ENCODE data around the gene EHD4. TPM values are rescaled to one million over a fixed set of nuclear protein-coding genes. Genes with fewer than 3 reads are reported as not detected.

The EHD4 gene
- total and polyA plus RNA-seq, 2 donors (not counting 3 experiments of a cell fraction or from before 2014, with no cell fraction given): 96.7 to 128 TPM

GRCh38 chr15:41901431-41901830 is 70.9 kb downstream of the EHD4 start:
- peaks cover 29 to 44% of the 10 kb centered on the region in 2 experiments for H3K36me3 ChIP-seq (ENCODE audit: control insufficient read depth in 2 of 2, extremely low read depth in 1 of 2, insufficient read depth in 2 of 2, low read length in 2 of 2)
- no TSS peak for BruUV-seq (replicated peaks)
- no peaks in the 10 kb centered on the region for H4K20me1 ChIP-seq (replicated peaks; ENCODE audit: control insufficient read depth, extremely low read depth, insufficient read depth, low read length)
- peaks cover 33% of the 10 kb centered on the region for H3K79me2 ChIP-seq (ENCODE audit: control insufficient read depth, insufficient read depth, low read length)
- no peak overlapping the region for H3K4me3 ChIP-seq (replicated peaks in 1 of 3; ENCODE audit: insufficient read depth in 1 of 3, low read depth in 1 of 3, low read length in 3 of 3)
- no peak for DNase-seq (ENCODE audit: low read depth, low spot score)
- H3K4me2 ChIP-seq (ENCODE audit: insufficient read depth, low read length): no peak overlapping the region
- H3K27ac ChIP-seq (ENCODE audit: insufficient read depth, low read depth, low read length): no peak overlapping the region
- no peaks in the 10 kb centered on the region for H3K27me3 ChIP-seq (ENCODE audit: control insufficient read depth in 2 of 2, insufficient read depth in 2 of 2, low read length in 2 of 2)
- dilution Hi-C loops (cut with MboI; ENCODE audit: extremely low pct_ligation_motif_present, low sequenced_read_pairs): no loop called here
- no peak overlapping the region for H3K9ac ChIP-seq (replicated peaks; ENCODE audit: extremely low read depth, insufficient read depth, low read length)
- TF ChIP-seq GATA2 (IDR thresholded peaks at IDR 0.05; ENCODE audit: insufficient read depth, insufficient read length, low read depth, low read length): no peak
- ChIA-PET POLR2A (no interaction called here), CTCF (no interaction called here)
- no peaks in the 10 kb centered on the region for H3K9me1 ChIP-seq (replicated peaks; ENCODE audit: control insufficient read depth, extremely low read depth, insufficient read depth, low read length)
- intact Hi-C loops (cut with micrococcal nuclease): no loop called here
- H2AFZ ChIP-seq (ENCODE audit: low read depth, low read length): no peak overlapping the region
- no peaks in the 10 kb centered on the region for H3K4me1 ChIP-seq (ENCODE audit: control insufficient read depth, extremely low read depth, insufficient read depth, low read length)
- no peak for FAIRE-seq
- no peaks in the 10 kb centered on the region for H3K9me3 ChIP-seq (replicated peaks; ENCODE audit: control insufficient read depth, insufficient read depth, low read length)

GRCh38 chr15:41900526-41901380 is 71.6 kb downstream of the EHD4 start:
- no TSS peak for BruUV-seq (replicated peaks)
- no peak overlapping the region for H3K27ac ChIP-seq (ENCODE audit: insufficient read depth, low read depth, low read length)
- H3K36me3 ChIP-seq (ENCODE audit: control insufficient read depth in 2 of 2, extremely low read depth in 1 of 2, insufficient read depth in 2 of 2, low read length in 2 of 2): peaks cover 26 to 40% of the 10 kb centered on the region in 2 experiments
- no peaks in the 10 kb centered on the region for H3K4me1 ChIP-seq (ENCODE audit: control insufficient read depth, extremely low read depth, insufficient read depth, low read length)
- no peak overlapping the region for H3K9ac ChIP-seq (replicated peaks; ENCODE audit: extremely low read depth, insufficient read depth, low read length)
- H2AFZ ChIP-seq (ENCODE audit: low read depth, low read length): no peak overlapping the region
- no peaks in the 10 kb centered on the region for H3K27me3 ChIP-seq (ENCODE audit: control insufficient read depth in 2 of 2, insufficient read depth in 2 of 2, low read length in 2 of 2)
- ChIA-PET POLR2A (no interaction called here), CTCF (no interaction called here)
- no peak overlapping the region for H3K4me2 ChIP-seq (ENCODE audit: insufficient read depth, low read length)
- dilution Hi-C loops (cut with MboI; ENCODE audit: extremely low pct_ligation_motif_present, low sequenced_read_pairs) (no loop called here), intact Hi-C loops (cut with micrococcal nuclease) (no loop called here)
- no peaks in the 10 kb centered on the region for H3K9me3 ChIP-seq (replicated peaks; ENCODE audit: control insufficient read depth, insufficient read depth, low read length)
- no peaks in the 10 kb centered on the region for H4K20me1 ChIP-seq (replicated peaks; ENCODE audit: control insufficient read depth, extremely low read depth, insufficient read depth, low read length)
- TF ChIP-seq FOS (IDR thresholded peaks at IDR 0.05; ENCODE audit: borderline replicate concordance, insufficient read depth, low read length): no peak
- peak; percentile 7 for TF ChIP-seq POLR2AphosphoS5 (IDR thresholded peaks at IDR 0.05; ENCODE audit: insufficient read depth, low read depth, low read length)
- no peak overlapping the region for H3K4me3 ChIP-seq (replicated peaks in 1 of 3; ENCODE audit: insufficient read depth in 1 of 3, low read depth in 1 of 3, low read length in 3 of 3)
- no peak for FAIRE-seq
- no peaks in the 10 kb centered on the region for H3K9me1 ChIP-seq (replicated peaks; ENCODE audit: control insufficient read depth, extremely low read depth, insufficient read depth, low read length)
- no peak for DNase-seq (ENCODE audit: low read depth, low spot score)
- peaks cover 27% of the 10 kb centered on the region for H3K79me2 ChIP-seq (ENCODE audit: control insufficient read depth, insufficient read depth, low read length)
